RWPE2 (cell line): ENCODE measurements around the gene SSC5D.
"Not testable (repeated sequence)": the region's sequence is repeated elsewhere in the genome, so short reads cannot be mapped to it uniquely, and the experiment has no call there.

Experiments
- ATAC-seq: fragments of 200-7000 bp; cut with Tn5 transposase; 3 replicates; pipeline ENCODE4 v1.9.1; 2021; ENCODE audit warnings: low read depth
- DNase-seq: peaks from one replicate; pipeline ENCODE4 v3.0.0-alpha.2; 2020; ENCODE audit warnings: low spot score
- H3K27ac ChIP-seq: fragments of 450-650 bp; 2 replicates; pipeline ENCODE4 v1.5.1; 2017; ENCODE audit warnings: mild to moderate bottlenecking; ENCODE audit not compliant: poor library complexity, severe bottlenecking
- H3K27me3 ChIP-seq: fragments of 250-450 bp; sonication (Bioruptor Pico); 2 replicates; pipeline ENCODE4 v1.5.1; 2021; ENCODE audit warnings: mild to moderate bottlenecking, moderate library complexity; ENCODE audit not compliant: insufficient read depth, poor library complexity, severe bottlenecking
- H3K36me3 ChIP-seq: fragments of 250-450 bp; sonication (Bioruptor Pico); 2 replicates; pipeline ENCODE4 v1.5.1; 2020; ENCODE audit warnings: low read depth, mild to moderate bottlenecking, moderate library complexity
- H3K4me1 ChIP-seq: fragments of 250-450 bp; sonication (Bioruptor Pico); 2 replicates; pipeline ENCODE4 v1.5.1; 2021; ENCODE audit warnings: mild to moderate bottlenecking, moderate library complexity; ENCODE audit not compliant: insufficient read depth, poor library complexity, severe bottlenecking
- H3K4me3 ChIP-seq: fragments of 250-450 bp; sonication (Bioruptor Pico); 2 replicates; pipeline ENCODE4 v1.5.1; 2021; ENCODE audit warnings: mild to moderate bottlenecking, moderate library complexity; ENCODE audit not compliant: severe bottlenecking
- H3K9me3 ChIP-seq: fragments of 250-450 bp; sonication (Bioruptor Pico); 2 replicates; pipeline ENCODE4 v1.5.1; 2021; ENCODE audit warnings: mild to moderate bottlenecking, moderate library complexity; ENCODE audit not compliant: severe bottlenecking
- CTCF ChIP-seq: fragments of 450-650 bp; IDR thresholded peaks from one replicate; pipeline ENCODE4 v1.5.1; 2017; ENCODE audit warnings: mild to moderate bottlenecking, moderate library complexity; ENCODE audit not compliant: poor library complexity, severe bottlenecking

The SSC5D gene

GRCh38 chr19:55493052-55493644, 4.9 kb downstream of the SSC5D start:
- Histone ChIP-seq H3K27ac (no peak overlapping the region), H3K4me1 (peaks cover 2% of the 10 kb centered on the region), H3K27me3 (no peaks in the 10 kb centered on the region), H3K9me3 (no peaks in the 10 kb centered on the region), H3K4me3 (no peak overlapping the region), H3K36me3 (no peaks in the 10 kb centered on the region)
- DNase-seq (no peak), ATAC-seq (no peak)
- TF ChIP-seq CTCF: no peak

GRCh38 chr19:55493645-55494171, 5.5 kb downstream of the SSC5D start:
- TF ChIP-seq CTCF: no peak
- Histone ChIP-seq H3K9me3 (no peaks in the 10 kb centered on the region), H3K4me3 (no peak overlapping the region), H3K4me1 (peaks cover 2% of the 10 kb centered on the region), H3K36me3 (no peaks in the 10 kb centered on the region), H3K27ac (no peak overlapping the region), H3K27me3 (no peaks in the 10 kb centered on the region)
- ATAC-seq (no peak), DNase-seq (peak; percentile 65)

- no peaks in the 10 kb centered on the region for H3K27me3 ChIP-seq
- no peak overlapping the region for H3K4me3 ChIP-seq
- no peaks in the 10 kb centered on the region for H3K9me3 ChIP-seq
- H3K27ac ChIP-seq: no peak overlapping the region
- peaks cover 2% of the 10 kb centered on the region for H3K4me1 ChIP-seq
- ATAC-seq: no peak
- TF ChIP-seq CTCF: no peak
- DNase-seq: no peak
- H3K36me3 ChIP-seq: no peaks in the 10 kb centered on the region
Observed at GRCh38 chr19:55494172-55494761, 6.0 kb downstream of the SSC5D start.

DNA sequence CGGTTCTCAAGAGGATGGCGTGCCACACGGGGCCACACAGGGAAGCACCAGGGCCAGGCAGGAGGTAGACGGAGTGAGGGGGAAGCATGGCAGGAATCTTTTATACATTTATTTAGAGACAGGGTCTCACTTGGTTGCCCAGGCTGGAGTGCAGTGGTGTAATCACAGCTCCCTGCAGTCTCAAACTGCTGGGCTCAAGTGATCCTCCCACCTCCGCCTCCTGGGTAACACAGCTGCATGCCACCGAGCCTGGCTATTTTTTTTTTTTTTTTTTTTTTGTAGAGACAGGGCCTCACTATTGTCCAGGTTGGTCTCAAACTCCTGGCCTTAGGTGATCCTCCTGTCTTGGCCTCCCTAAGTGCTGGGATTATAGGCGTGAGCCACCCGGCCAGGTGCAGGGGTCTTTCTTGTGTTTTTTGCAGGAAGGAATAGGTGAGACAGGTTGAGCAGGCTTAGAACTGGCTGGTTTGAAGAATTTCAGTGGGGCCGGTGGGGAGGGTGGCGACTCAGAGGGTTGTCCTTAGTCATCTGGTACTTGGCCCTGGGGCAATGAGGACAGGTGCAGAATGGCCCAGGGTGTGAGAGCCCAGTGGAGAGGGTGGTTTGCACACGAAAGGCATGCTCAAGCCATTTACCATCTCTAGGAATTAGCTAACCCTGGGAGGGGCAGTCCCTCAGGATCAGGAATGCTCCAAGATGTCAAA, 7.6 kb downstream of the SSC5D start:
- no peak overlapping the region for H3K4me3 ChIP-seq
- H3K27ac ChIP-seq: no peak overlapping the region
- no peak; the same call in 2 of the 3 replicates for ATAC-seq
- H3K27me3 ChIP-seq: no peaks in the 10 kb centered on the region
- peaks cover 2% of the 10 kb centered on the region for H3K4me1 ChIP-seq
- H3K36me3 ChIP-seq: no peaks in the 10 kb centered on the region
- TF ChIP-seq CTCF: no peak
- no peaks in the 10 kb centered on the region for H3K9me3 ChIP-seq
- no peak for DNase-seq

DNA sequence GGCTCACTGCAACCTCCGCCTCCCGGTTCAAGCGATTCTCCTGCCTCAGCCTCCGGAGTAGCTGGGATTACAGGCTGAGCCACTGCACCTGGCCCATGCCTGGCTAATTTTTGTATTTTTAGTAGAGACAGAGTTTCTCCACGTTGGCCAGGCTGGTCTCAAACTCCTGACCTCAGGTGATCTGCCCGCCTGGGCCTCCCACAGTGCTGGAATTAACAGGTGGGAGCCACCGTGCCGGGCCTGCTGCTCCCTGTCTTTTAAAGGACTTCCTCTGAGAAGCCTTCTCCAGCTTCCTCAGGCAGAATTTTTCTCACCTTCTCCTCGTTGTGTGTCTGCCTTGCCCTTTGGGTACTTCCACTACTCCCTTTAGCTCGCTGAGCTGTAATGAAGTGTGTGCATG, 8.6 kb downstream of the SSC5D start:
- not testable (repeated sequence) for ATAC-seq, H3K27ac ChIP-seq, DNase-seq, H3K4me3 ChIP-seq, H3K27me3 ChIP-seq, H3K9me3 ChIP-seq, H3K4me1 ChIP-seq, H3K36me3 ChIP-seq
